Measurements from ENCODE around the gene MTFR1L.

The MTFR1L gene

GRCh38 chr1:25878690-25879089, 58.9 kb downstream of the MTFR1L start:
- DNase-seq (ENCODE audit: low read depth in 2 of 2), result no peak

GRCh38 chr1:25879675-25880074, 59.9 kb downstream of the MTFR1L start:
- no peak for DNase-seq (ENCODE audit: low read depth in 2 of 2)

GRCh38 chr1:25880518-25880917, 60.8 kb downstream of the MTFR1L start:
- no peak for DNase-seq (ENCODE audit: low read depth in 2 of 2)

- DNase-seq (ENCODE audit: low read depth in 2 of 2), result no peak
Observed at GRCh38 chr1:25881266-25881665, 61.5 kb downstream of the MTFR1L start.
